Testis (tissue), 5 donors: ENCODE data around the gene MRPL37. TPM values are rescaled to one million over a fixed set of nuclear protein-coding genes. Genes with fewer than 3 reads are reported as not detected.

Source experiments
- DNase-seq: peaks from one replicate; pipeline ENCODE4 v3.0.0-alpha.2; 2019
- H3K27ac ChIP-seq, 2 donors: fragments of 200-600 bp; sonication (generic); one replicate each; pipeline ENCODE4 v1.5.1; 2019
- H3K27me3 ChIP-seq: fragments of 200-600 bp; sonication (generic); one replicate; pipeline ENCODE4 v1.5.1; 2019
- H3K36me3 ChIP-seq: fragments of 200-600 bp; sonication (generic); one replicate; pipeline ENCODE4 v1.5.1; 2017; ENCODE audit warnings: low read depth; ENCODE audit errors: missing control alignments
- H3K4me1 ChIP-seq: fragments of 200-600 bp; sonication (generic); one replicate; pipeline ENCODE4 v1.5.1; 2019
- H3K4me3 ChIP-seq, 2 donors: fragments of 200-600 bp; sonication (generic); one replicate each; pipeline ENCODE4 v1.5.1; 2017 to 2019
- H3K9me3 ChIP-seq: fragments of 200-600 bp; sonication (generic); one replicate; pipeline ENCODE4 v1.5.1; 2017
- CTCF ChIP-seq, 3 experiments: fragments of 450-650 bp in 2 of 3; fragments of 200-600 bp in 1 of 3; sonication (generic) in 1 of 3; IDR thresholded peaks; one replicate each; pipeline ENCODE4 v1.5.1; 2016 to 2019; ENCODE audit warnings: antibody characterized with exemption in 3 of 3, mild to moderate bottlenecking in 2 of 3, moderate library complexity in 1 of 3
- POLR2A ChIP-seq: fragments of 450-650 bp; IDR thresholded peaks from one replicate; pipeline ENCODE4 v1.6.1; 2017; ENCODE audit warnings: antibody characterized with exemption, mild to moderate bottlenecking, moderate library complexity
- WGBS, 2 donors: methylation state at CpG; one replicate each; pipeline ENCODE4 v1.1.5; 2018; 5-methylcytosine and 5-hydroxymethylcytosine counted together
- intact Hi-C: fragments of 100-400 bp; cut with DNase I; formaldehyde crosslinking; loops from one replicate; pipeline ENCODE4 v1.15.1; 2023; ENCODE audit warnings: low total_unique reads
- long read RNA-seq, 2 donors: transcript quantifications; one replicate each; lab custom pipeline, GENCODE V29; 2026
- polyA plus RNA-seq: library from polyadenylated mRNA; stranded (reverse); fragments of 350-450 nt; fragmentation: Illumina TruSeq; extraction: RNeasy Lipid Tissue Mini Kit (QIAGEN cat#74804); gene quantifications from one replicate; pipeline ENCODE4 v1.2.3, GENCODE V29; 2014; ENCODE audit warnings: low read depth, low replicate concordance; ENCODE audit not compliant: insufficient read depth
- total RNA-seq, 2 donors: library from RNA; depleted of rRNA; stranded (reverse); fragments of >200 nt; gene quantifications; one replicate each; pipeline ENCODE4 v1.2.3, GENCODE V29; 2016

The MRPL37 gene
- total RNA-seq (10 to 100 TPM; 89.1 to 91.4 TPM), polyA plus RNA-seq (74.2 TPM)
- long read RNA-seq, donor 1, transcript MRPL37-202 (7 exons, 1,483 nt) = major isoform, 34 of 39 reads
- long read RNA-seq, donor 1, partial matches to known transcripts = 0 of 39 reads
- long read RNA-seq, donor 1, other reads (novel, unspliced or antisense) = 5 of 39 reads
- long read RNA-seq, donor 2, transcript MRPL37-202 (7 exons, 1,483 nt) = major isoform, 21 of 33 reads
- long read RNA-seq, donor 2, partial matches to known transcripts = 12 of 33 reads
- long read RNA-seq, donor 2, other reads (novel, unspliced or antisense) = 0 of 33 reads

- H3K9me3 ChIP-seq = no peaks in the 10 kb centered on the region
- H3K27me3 ChIP-seq = no peaks in the 10 kb centered on the region
- peaks cover 16% of the 10 kb centered on the region for H3K4me1 ChIP-seq
- H3K36me3 ChIP-seq = no peaks in the 10 kb centered on the region
- peak within 1 kb of the TSS; percentile 72 to 94 for H3K4me3 ChIP-seq
- WGBS, 2 donors = 0 to 1% methylated on average over 29 to 51 of the region's 51 CpGs
- H3K27ac ChIP-seq = peak within 1 kb of the TSS; percentile 71 to 79
- intact Hi-C loops = no loop called here
- TF ChIP-seq POLR2A (no peak), CTCF (IDR thresholded peaks at IDR 0.05) (peak in 1 of 3 experiments; percentile 22)
- peak; percentile 98 for DNase-seq
Observed at GRCh38 chr1:54199765-54200518, at the start of gene MRPL37, which contains the start of gene CYB5RL. MRPL37 (plus strand) TSS chr1:54200167; CDS start chr1:54200244, 77 bp downstream. CYB5RL (minus strand) TSS chr1:54200030; CDS start chr1:54195616, 4,414 bp downstream.

GRCh38 chr1:54151013-54151412 lies 49.0 kb upstream of the MRPL37 start:
- 87 to 89% methylated on average over 5 of the region's 5 CpGs for WGBS, 2 donors

GRCh38 chr1:54152696-54153095 lies 47.3 kb upstream of the MRPL37 start, which contains the start of gene CDCP2:
CDCP2 (minus strand) TSS chr1:54153000; CDS start chr1:54152922, 78 bp downstream.
- Histone ChIP-seq H3K27ac (no peak within 1 kb of the TSS), H3K4me1 (peaks cover 3% of the 10 kb centered on the region), H3K36me3 (no peaks in the 10 kb centered on the region), H3K4me3 (no peak within 1 kb of the TSS), H3K9me3 (no peaks in the 10 kb centered on the region), H3K27me3 (no peaks in the 10 kb centered on the region)
- 94 to 98% methylated on average over 3 to 5 of the region's 5 CpGs for WGBS, 2 donors
- intact Hi-C loops = no loop called here
- TF ChIP-seq CTCF (IDR thresholded peaks at IDR 0.05) (no peak), POLR2A (no peak)
- DNase-seq = no peak

More at GRCh38 chr1:54151013-54151412, 49.0 kb upstream of the MRPL37 start:
- Histone ChIP-seq H3K27ac (no peak overlapping the region), H3K4me3 (no peak overlapping the region), H3K4me1 (peaks cover 3% of the 10 kb centered on the region), H3K27me3 (no peaks in the 10 kb centered on the region), H3K36me3 (no peaks in the 10 kb centered on the region), H3K9me3 (no peaks in the 10 kb centered on the region)
- TF ChIP-seq CTCF (IDR thresholded peaks at IDR 0.05) (no peak), POLR2A (no peak)
- DNase-seq = no peak
- intact Hi-C loops = no loop called here

- H3K27ac ChIP-seq = no peak overlapping the region
- no peak overlapping the region for H3K4me3 ChIP-seq
- DNase-seq = peak; percentile 55
- peaks cover 3% of the 10 kb centered on the region for H3K4me1 ChIP-seq
- intact Hi-C loops = no loop called here
- WGBS, 2 donors = 62 to 63% methylated on average over 16 to 19 of the region's 19 CpGs
- no peaks in the 10 kb centered on the region for H3K27me3 ChIP-seq
- no peak for TF ChIP-seq POLR2A
- TF ChIP-seq CTCF (IDR thresholded peaks at IDR 0.05) = no peak
- no peaks in the 10 kb centered on the region for H3K9me3 ChIP-seq
- no peaks in the 10 kb centered on the region for H3K36me3 ChIP-seq
Observed at GRCh38 chr1:54153535-54154439, 46.2 kb upstream of the MRPL37 start.
